WTC11 (cell line): ENCODE measurements around the gene GGCX.

Experiments used
- ELF4 ChIP-seq: sonication (generic); formaldehyde crosslinking; IDR thresholded peaks from 2 replicates; pipeline ENCODE4 v1.8.1; 2022; ENCODE audit warnings: low read depth, mild to moderate bottlenecking, moderate library complexity, missing genetic modification reagents
- GTF2I ChIP-seq: fragments of 250-450 bp; sonication (Bioruptor Pico); conservative IDR thresholded peaks from 2 replicates; pipeline ENCODE4 v1.4.0; 2021; ENCODE audit warnings: mild to moderate bottlenecking
- NR3C1 ChIP-seq: sonication (generic); formaldehyde crosslinking; conservative IDR thresholded peaks from 2 replicates; pipeline ENCODE4 v1.8.1; 2023; ENCODE audit warnings: low read depth, mild to moderate bottlenecking, missing genetic modification reagents
- RELA ChIP-seq: sonication (generic); formaldehyde crosslinking; IDR thresholded peaks from 2 replicates; pipeline ENCODE4 v1.8.1; 2022; ENCODE audit warnings: missing genetic modification reagents, mild to moderate bottlenecking, borderline replicate concordance
- SP1 ChIP-seq: sonication (generic); formaldehyde crosslinking; conservative IDR thresholded peaks from 2 replicates; pipeline ENCODE4 v1.8.1; 2022; ENCODE audit warnings: missing genetic modification reagents
- TF ChIP-seq, protein P1 (sequence below): sonication (generic); formaldehyde crosslinking; IDR thresholded peaks from 2 replicates; pipeline ENCODE4 v1.8.0; 2022; ENCODE audit warnings: mild to moderate bottlenecking, missing genetic modification reagents
- TF ChIP-seq, protein P2 (sequence below): sonication (generic); formaldehyde crosslinking; IDR thresholded peaks from 2 replicates; pipeline ENCODE4 v1.8.1; 2023; ENCODE audit warnings: mild to moderate bottlenecking, missing genetic modification reagents
- TF ChIP-seq, protein P3 (sequence below): sonication (generic); formaldehyde crosslinking; IDR thresholded peaks from 2 replicates; pipeline ENCODE4 v1.8.1; 2023; ENCODE audit warnings: mild to moderate bottlenecking, missing genetic modification reagents
- TF ChIP-seq, protein P4 (sequence below): fragments of 200-600 bp; IDR thresholded peaks from 2 replicates; pipeline ENCODE4 v1.8.0; 2022; ENCODE audit warnings: antibody characterized with exemption
- TF ChIP-seq, protein P5 (sequence below): sonication (generic); formaldehyde crosslinking; IDR thresholded peaks from 2 replicates; pipeline ENCODE4 v1.8.0; 2023; ENCODE audit warnings: missing genetic modification reagents

DNA sequence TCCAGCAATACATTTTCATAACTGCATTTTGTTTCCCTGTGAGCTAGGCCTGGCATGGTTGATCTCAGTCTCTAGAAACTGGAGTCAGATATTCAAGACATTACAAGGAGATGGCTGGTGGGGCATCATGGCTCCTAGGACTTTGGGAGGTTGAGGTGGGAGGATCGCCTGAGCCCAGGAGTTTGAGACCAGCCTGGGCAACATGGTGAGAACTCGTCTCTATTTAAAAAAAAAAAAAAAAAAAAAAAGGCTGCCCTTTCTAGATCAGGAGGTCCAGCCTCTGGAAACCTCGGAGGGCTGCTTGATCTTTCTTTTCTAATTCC, 15.7 kb upstream of the GGCX start:
- TF ChIP-seq ELF4 (CRISPR knock-in tag) (no peak), SP1 (CRISPR knock-in tag) (no peak), NR3C1 (CRISPR knock-in tag) (no peak), RELA (no peak), GTF2I (CRISPR knock-in tag) (no peak)
- TF ChIP-seq, protein P1, sequence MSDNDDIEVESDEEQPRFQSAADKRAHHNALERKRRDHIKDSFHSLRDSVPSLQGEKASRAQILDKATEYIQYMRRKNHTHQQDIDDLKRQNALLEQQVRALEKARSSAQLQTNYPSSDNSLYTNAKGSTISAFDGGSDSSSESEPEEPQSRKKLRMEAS = no peak
- TF ChIP-seq, protein P2, sequence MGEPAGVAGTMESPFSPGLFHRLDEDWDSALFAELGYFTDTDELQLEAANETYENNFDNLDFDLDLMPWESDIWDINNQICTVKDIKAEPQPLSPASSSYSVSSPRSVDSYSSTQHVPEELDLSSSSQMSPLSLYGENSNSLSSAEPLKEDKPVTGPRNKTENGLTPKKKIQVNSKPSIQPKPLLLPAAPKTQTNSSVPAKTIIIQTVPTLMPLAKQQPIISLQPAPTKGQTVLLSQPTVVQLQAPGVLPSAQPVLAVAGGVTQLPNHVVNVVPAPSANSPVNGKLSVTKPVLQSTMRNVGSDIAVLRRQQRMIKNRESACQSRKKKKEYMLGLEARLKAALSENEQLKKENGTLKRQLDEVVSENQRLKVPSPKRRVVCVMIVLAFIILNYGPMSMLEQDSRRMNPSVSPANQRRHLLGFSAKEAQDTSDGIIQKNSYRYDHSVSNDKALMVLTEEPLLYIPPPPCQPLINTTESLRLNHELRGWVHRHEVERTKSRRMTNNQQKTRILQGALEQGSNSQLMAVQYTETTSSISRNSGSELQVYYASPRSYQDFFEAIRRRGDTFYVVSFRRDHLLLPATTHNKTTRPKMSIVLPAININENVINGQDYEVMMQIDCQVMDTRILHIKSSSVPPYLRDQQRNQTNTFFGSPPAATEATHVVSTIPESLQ (CRISPR knock-in tag) = no peak
- TF ChIP-seq, protein P3, sequence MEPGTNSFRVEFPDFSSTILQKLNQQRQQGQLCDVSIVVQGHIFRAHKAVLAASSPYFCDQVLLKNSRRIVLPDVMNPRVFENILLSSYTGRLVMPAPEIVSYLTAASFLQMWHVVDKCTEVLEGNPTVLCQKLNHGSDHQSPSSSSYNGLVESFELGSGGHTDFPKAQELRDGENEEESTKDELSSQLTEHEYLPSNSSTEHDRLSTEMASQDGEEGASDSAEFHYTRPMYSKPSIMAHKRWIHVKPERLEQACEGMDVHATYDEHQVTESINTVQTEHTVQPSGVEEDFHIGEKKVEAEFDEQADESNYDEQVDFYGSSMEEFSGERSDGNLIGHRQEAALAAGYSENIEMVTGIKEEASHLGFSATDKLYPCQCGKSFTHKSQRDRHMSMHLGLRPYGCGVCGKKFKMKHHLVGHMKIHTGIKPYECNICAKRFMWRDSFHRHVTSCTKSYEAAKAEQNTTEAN (CRISPR knock-in tag) = no peak
- TF ChIP-seq, protein P4, sequence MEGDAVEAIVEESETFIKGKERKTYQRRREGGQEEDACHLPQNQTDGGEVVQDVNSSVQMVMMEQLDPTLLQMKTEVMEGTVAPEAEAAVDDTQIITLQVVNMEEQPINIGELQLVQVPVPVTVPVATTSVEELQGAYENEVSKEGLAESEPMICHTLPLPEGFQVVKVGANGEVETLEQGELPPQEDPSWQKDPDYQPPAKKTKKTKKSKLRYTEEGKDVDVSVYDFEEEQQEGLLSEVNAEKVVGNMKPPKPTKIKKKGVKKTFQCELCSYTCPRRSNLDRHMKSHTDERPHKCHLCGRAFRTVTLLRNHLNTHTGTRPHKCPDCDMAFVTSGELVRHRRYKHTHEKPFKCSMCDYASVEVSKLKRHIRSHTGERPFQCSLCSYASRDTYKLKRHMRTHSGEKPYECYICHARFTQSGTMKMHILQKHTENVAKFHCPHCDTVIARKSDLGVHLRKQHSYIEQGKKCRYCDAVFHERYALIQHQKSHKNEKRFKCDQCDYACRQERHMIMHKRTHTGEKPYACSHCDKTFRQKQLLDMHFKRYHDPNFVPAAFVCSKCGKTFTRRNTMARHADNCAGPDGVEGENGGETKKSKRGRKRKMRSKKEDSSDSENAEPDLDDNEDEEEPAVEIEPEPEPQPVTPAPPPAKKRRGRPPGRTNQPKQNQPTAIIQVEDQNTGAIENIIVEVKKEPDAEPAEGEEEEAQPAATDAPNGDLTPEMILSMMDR = no peak
- TF ChIP-seq, protein P5, sequence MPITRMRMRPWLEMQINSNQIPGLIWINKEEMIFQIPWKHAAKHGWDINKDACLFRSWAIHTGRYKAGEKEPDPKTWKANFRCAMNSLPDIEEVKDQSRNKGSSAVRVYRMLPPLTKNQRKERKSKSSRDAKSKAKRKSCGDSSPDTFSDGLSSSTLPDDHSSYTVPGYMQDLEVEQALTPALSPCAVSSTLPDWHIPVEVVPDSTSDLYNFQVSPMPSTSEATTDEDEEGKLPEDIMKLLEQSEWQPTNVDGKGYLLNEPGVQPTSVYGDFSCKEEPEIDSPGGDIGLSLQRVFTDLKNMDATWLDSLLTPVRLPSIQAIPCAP (CRISPR knock-in tag) = no peak
